Hematopoietic multipotent progenitor cell treated with erythropoietin and hydrocortisone succinate and interleukin-3 and kit ligand, for 4 days (in vitro differentiated cells): ENCODE data around the gene HDGF.

Experiments used
- DNase-seq: peaks from one replicate; pipeline ENCODE4 v3.0.0-alpha.2; 2015

Gene HDGF

GRCh38 chr1:156751451-156751756 is at the start of gene HDGF:
Gene HDGF (minus strand): TSS chr1:156751675. CDS start chr1:156751429, 246 bp downstream.
- no peak for DNase-seq

GRCh38 chr1:156797212-156797871 is 45.9 kb upstream of the HDGF start:
- DNase-seq, result peak; percentile 81

GRCh38 chr1:156796340-156797097 is 45.0 kb upstream of the HDGF start:
- no peak for DNase-seq

GRCh38 chr1:156795787-156796186 is 44.3 kb upstream of the HDGF start:
- peak; percentile 29 for DNase-seq

GRCh38 chr1:156795374-156795733 is 43.9 kb upstream of the HDGF start:
- DNase-seq, result no peak

GRCh38 chr1:156794506-156795373 is 43.3 kb upstream of the HDGF start:
- DNase-seq, result peak; percentile 43

GRCh38 chr1:156789621-156790318 is 38.3 kb upstream of the HDGF start:
- DNase-seq, result no peak

GRCh38 chr1:156788136-156788535 is 36.7 kb upstream of the HDGF start:
- DNase-seq, result no peak

- peak; percentile 72 for DNase-seq
Measured at GRCh38 chr1:156786640-156787039, 35.2 kb upstream of the HDGF start.

- DNase-seq, result no peak
Measured at GRCh38 chr1:156785458-156785857, 34.0 kb upstream of the HDGF start.

- DNase-seq, result no peak
Measured at GRCh38 chr1:156781585-156782186, 30.2 kb upstream of the HDGF start.

- DNase-seq, result no peak
Measured at GRCh38 chr1:156777573-156777972, 26.1 kb upstream of the HDGF start.

- no peak for DNase-seq
Measured at GRCh38 chr1:156776942-156777341, 25.5 kb upstream of the HDGF start.

GRCh38 chr1:156775799-156776198 is 24.3 kb upstream of the HDGF start:
- DNase-seq, result no peak

GRCh38 chr1:156773607-156774006 is 22.1 kb upstream of the HDGF start:
- DNase-seq, result no peak

- peak; percentile 76 for DNase-seq
Measured at GRCh38 chr1:156772728-156773497, 21.4 kb upstream of the HDGF start.

- DNase-seq, result no peak
Measured at GRCh38 chr1:156772222-156772621, 20.7 kb upstream of the HDGF start.

GRCh38 chr1:156768610-156769295 is 17.3 kb upstream of the HDGF start:
- no peak for DNase-seq

- DNase-seq, result no peak
Measured at GRCh38 chr1:156767879-156768604, 16.6 kb upstream of the HDGF start.

GRCh38 chr1:156767101-156767878 is 15.8 kb upstream of the HDGF start, which contains the start of gene PRCC:
Gene PRCC (plus strand): TSS chr1:156767535. CDS start chr1:156767772, 237 bp downstream.
- DNase-seq, result peak; percentile 100
